GM12801 (cell line): ENCODE measurements around the gene ZNF423.

Experiments
- CTCF ChIP-seq: IDR thresholded peaks from one replicate; pipeline ENCODE4 v1.5.1; 2011; ENCODE audit warnings: control low read depth; ENCODE audit not compliant: insufficient read length; ENCODE audit errors: extremely low read depth

The ZNF423 gene

GRCh38 chr16:49754495-49755312 lies 101.2 kb downstream of the ZNF423 start:
- TF ChIP-seq CTCF, result no peak

GRCh38 chr16:49750341-49751000 lies 105.4 kb downstream of the ZNF423 start:
- TF ChIP-seq CTCF, result no peak

- no peak for TF ChIP-seq CTCF
Measured at GRCh38 chr16:49749816-49750215, 106.1 kb downstream of the ZNF423 start.

- no peak for TF ChIP-seq CTCF
Measured at GRCh38 chr16:49748322-49748721, 107.6 kb downstream of the ZNF423 start.

- no peak for TF ChIP-seq CTCF
Measured at GRCh38 chr16:49747654-49748053, 108.3 kb downstream of the ZNF423 start.

- TF ChIP-seq CTCF, result no peak
Measured at GRCh38 chr16:49746545-49746944, 109.4 kb downstream of the ZNF423 start.

- no peak for TF ChIP-seq CTCF
Measured at GRCh38 chr16:49745311-49745747, 110.6 kb downstream of the ZNF423 start.
